IPS DF 19.7 (cell line): ENCODE data around the gene PMS1.
"Not testable (repeated sequence)": the region's sequence is repeated elsewhere in the genome, so short reads cannot be mapped to it uniquely, and the experiment has no call there.

Source experiments
- DNase-seq: peaks from one replicate; pipeline ENCODE4 v3.0.0-alpha.2; 2013; ENCODE audit warnings: low read depth, low spot score

Gene PMS1

DNA sequence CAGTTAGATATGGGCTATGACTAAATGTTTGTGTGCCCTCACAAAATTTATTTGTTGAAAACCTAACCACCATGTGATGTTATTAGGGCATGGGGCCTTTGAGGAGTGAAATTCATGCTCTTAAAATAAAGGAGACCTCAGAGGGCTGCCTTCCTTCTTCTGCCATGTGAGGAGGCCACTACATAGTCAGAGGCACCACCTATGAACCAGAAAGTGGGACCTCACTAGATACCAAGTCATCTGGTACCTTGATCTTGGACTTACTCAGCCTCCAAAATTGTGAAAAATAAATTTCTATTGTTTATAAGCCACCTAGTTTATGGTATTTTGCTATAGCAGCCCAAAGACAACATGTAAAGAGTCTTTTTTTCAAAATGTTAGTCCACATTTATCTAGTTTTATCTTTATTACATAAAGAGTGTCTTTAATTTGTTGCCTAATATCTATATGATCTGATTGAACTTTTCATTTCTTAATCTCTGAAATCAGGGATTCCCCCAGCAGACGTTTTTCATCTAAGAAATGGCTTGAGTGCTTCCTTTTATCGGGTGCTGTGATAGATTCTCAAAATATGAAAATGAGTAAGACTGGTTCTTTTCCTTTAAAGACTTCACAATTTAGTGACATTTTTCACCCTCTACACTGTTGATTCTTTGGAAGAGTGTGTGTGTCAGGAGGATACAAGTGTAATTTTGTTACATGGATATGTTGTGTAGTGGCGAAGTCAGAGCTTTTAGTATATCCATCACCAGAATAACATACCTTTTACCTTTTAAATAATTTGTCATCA, 34.2 kb downstream of the PMS1 start:
- DNase-seq: no peak

DNA sequence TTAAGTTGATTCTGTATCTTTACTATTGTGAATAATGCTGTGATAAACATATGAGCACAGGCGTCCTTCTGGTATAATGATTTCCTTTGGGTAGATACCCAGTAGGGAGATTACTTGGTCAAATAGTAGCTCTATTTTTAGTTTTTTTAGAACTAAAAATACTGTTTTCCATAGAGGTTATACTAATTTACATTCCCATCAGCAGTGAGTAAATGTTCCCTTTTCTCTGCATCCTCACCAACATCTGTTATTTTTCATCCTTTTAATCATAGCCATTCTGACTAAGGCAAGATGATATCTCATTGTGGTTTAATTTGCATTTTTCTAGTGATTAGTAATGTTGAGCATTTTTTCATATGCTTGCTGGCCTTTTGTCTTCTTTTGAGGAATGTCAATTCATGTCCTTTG, 35.1 kb downstream of the PMS1 start:
- DNase-seq: no peak

DNA sequence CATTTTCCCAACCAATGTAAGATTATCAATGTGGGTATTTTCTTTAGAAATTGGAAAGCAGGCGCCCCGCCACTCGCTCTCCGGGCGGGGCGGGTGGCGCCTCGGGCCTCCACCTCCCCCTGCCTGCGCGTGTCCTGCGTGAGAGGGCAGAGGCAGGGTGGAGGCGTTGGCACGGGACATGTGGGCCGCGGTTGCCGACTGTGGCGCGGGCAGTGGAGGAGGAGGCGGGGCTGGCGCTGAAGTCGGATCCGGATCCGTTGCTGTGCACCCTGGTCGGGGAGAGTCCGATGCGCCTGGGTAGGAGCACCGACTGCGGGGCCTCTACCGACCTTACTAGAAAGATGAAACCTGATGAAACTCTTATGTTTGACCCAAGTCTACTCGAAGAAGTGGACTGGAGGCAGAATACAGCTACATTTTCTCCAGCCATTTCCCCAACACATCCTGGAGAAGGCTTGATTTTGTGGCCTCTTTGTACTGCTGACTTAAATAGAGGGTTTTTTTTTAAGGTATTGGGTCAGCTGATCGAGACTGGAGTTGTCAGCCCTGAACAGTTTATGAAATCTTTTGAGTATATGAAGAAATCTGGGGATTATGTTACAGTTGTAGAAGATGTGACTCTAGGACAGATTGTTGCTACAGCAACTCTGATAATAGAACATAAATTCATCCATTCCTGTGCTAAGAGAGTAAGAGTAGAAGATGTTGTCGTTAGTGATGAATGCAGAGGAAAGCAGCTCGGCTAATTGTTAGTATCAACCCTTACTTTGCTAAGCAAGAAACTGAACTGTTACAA, 37.9 kb downstream of the PMS1 start:
- DNase-seq: no peak

DNA sequence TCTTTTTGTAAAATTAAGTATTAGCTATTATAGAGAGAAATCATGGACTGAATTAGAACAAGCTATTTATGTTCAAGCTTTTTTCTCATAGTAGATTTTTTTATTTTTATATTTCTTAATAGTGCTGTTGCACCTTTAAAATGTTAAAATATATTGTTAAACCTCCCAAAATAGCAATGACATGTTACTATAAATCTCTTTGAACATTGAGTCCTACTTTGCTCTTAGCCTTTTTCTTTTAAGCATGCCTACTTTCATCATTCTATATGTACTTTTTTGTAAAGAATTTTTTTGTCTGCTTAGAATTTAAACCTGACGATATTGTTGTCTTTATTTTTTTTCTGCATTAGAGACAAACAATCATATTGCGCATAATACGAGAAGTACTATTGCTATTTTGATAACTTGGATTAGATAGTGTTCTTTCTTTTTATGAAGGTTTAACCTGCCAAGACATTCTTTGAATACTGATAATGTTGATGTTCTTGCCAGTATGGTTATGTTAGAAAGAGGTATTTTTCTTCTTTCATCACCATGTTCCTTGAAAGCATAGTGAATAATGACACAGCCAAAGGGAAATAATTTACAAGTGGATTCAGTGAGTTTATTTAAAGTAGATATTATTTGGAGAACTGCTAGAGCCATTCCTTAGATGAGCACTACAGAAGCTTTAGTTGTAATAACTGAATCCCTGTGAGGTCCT, 40.6 kb downstream of the PMS1 start:
- no peak for DNase-seq

DNA sequence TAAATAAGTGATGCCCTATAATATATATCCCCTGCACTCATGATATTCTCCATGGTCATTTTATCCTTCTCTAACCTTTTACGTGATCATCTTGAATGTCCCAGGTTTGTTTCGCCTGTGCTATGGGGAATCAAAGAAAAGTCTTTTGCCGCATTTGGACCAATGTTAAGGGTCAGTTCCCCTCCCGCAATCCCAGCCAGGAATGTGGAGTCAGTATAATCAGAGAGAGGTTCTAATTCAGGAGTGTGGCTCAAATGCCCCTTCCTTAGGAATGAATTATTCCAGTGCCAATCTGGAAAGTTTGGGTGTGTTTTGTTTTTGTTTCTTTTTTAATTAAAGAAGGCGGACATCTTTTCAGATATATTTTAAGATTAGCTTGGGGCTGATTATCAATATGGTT, 41.8 kb downstream of the PMS1 start:
- no peak for DNase-seq

DNA sequence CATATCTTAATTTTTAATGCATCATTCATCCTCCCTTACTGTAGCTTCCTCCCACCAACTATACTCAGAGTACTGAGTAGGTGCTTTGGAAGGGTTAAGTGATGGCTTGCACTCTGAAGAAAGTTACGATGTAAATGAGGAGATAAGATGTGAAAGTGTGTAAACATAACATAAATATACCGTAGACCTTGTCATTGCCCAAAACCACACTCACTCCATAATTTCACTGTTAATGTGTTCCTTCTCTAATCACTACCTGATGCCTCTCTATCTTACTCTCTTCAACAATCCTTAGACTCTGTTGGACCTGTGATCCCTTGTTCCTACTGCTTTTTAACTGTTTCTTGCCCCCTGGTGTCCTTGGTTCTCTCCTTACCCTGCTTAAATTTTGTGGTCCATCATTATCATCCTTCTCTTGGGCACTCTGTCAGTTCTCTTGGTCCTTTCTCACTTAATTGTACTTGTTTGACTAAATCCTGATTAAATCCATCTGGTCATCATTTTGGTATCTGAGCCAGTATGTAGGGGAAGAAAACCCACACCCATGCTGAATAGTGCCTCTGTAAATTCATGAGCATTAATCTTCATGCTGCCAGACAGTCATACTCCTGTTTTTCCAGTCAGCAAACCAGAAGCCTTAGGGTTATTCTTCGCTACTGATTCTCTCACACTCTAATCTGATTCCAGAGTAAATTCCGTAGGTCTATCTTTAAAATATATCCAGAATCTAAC, 45.0 kb downstream of the PMS1 start:
- no peak for DNase-seq

DNA sequence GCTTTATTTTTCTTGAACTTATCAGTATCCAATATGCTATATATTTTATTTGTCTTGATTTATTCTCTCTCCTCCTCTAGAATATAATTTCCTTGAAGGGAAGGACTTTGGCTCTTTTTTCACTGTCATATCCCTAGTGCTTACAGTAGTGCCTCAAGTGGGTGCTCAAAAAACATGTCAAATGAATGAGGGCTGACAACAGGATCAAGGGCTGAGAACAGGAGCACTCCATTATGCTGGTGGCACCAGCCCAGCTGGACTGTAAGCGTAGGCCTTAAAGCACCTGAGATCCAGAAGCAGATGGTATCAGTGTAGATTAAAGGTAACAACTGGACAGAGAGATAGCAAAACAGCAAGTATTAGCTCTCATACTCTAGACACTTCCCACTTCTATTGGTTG, 46.3 kb downstream of the PMS1 start:
- no peak for DNase-seq

DNA sequence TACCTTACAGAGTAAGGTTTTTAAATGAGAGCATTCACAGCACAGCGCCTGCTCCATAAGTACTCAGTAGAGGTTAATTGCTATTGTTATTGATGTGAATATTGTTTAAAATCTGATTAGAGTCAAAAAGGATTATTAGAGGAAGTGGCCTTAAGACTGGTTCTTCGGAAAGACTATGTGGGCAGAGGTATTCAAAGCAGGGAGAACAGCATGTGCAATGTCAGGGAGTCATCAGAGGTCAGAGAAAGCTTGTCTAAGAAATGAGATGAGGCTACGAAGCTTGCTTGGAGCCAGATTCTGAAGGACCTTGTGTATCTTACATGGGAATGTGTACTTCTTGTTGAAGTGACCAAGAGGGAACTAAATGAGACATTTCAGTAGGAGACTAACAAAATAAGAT, 49.8 kb downstream of the PMS1 start:
- no peak for DNase-seq

DNA sequence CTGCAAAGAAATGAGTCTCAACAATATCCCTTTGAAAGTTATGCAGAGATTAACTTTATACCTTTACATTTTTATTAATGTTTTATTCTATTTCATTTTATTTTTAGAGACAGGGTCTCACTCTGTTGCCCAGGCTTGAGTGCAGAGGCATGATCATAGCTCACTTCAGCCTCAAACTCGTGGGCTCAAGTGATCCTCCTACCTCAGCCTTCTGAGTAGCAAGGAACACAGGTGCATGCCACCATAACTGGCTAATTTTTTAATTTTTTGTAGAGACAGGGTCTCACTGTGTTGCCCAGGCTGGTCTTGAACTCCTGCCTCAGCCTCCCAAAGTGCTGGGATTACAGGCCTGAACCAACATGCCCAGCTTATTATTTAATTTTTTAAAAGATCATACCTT, 50.4 kb downstream of the PMS1 start:
- DNase-seq: not testable (repeated sequence)

DNA sequence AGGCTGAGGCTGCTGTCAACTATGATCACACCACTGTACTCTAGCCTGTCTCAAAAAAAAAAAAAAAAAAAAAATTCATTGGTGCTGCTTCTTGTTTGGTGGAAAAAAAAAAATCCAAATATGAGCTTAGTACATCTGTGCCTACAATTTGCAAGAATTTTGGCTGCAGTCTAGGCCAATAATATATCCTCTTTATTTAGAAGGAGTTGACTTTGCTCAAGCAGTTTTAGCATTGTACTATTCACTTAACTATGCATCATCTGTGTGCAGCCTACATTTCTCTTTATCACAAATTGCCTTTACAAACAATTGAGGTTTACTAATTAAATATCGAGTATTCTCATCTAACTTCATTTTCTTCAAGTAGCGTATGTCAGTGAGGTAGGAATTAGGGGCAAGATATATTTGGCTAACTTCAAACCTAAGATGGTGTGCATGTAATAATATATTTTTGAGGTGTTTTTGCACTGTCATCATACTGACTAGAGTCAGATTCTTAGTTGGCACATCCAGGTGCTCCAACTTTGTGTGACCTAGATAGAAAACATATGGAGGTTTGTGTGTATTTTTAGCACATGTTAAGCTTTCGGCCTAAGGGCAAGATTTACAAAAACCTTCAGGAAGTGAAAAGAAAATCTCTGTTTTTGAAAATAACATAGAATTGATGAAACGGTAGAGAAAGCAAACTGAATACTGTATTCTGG, 51.8 kb downstream of the PMS1 start:
- no peak for DNase-seq

DNA sequence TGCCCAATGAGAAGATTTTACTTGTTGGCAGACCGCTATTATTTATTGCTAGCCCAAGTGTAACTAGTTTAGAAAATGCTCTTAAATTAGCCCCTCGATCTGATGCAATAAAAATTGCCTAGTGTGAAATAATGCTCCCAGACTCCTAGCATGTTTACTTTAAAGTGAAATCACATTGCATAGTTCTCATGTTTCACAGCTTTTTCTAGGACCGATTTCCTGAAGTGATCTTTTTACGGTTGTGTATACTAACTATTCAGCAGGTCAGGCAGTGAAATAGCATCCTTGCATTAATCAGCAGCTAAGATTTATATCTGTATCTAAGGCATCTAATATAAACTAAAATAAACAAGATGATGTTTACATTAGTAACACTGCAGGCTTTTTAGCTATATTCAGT, 52.4 kb downstream of the PMS1 start:
- no peak for DNase-seq

DNA sequence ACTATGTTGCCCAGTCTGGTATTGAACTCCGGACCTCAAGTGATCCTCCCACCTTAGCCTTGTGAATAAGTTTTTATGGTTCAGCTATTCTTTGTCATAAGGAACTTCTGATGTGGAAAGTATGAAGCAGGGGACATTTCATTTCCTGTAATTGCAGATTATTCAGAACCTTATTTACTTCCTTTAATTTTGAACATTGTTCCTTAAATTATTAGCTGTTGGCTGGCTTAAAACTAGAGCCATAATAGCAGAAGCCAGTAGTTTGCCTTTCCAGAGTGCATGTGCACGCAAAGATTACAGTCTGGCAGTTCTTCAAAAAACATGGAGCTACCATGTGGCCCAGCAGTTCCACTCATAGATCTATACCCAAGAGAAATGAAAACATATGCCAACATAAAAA, 53.1 kb downstream of the PMS1 start:
- DNase-seq: no peak

DNA sequence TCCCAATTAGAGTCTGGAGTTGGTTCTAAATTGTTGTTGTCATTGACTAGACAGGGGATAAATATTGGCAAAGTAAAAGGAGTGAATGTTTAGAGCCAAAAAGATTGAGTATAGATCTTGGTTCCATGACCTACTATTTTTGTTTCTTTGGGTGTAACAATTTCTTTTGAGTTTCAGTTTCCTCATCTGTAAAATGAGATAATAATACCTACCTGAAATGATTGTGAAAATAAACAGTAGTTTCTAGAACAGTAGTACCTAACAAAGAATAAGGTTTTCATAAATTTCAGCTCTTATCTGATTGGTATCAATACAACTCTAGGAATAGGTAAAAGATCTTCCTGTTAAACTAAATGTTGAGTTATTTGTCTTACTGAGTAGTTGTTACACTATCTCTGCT, 56.8 kb downstream of the PMS1 start:
- no peak for DNase-seq

DNA sequence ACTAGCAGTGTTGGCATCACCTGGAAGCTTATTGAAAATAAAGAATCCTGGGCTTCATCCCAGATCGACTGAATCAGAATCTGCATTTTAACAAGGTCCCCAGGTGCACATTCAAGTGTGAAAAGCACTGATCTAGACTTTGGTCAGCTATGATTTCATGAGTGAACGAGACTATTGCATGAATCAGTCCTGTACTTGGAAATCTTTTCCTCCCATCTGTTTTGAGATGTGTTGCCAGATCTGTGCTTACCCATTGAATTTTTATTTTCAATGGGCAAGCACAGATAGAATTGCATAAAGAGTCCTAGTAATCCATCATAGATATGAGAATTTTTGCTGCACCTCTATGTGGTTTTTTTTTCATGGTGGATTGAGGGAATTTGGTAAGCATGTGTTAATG, 64.0 kb downstream of the PMS1 start:
- no peak for DNase-seq

DNA sequence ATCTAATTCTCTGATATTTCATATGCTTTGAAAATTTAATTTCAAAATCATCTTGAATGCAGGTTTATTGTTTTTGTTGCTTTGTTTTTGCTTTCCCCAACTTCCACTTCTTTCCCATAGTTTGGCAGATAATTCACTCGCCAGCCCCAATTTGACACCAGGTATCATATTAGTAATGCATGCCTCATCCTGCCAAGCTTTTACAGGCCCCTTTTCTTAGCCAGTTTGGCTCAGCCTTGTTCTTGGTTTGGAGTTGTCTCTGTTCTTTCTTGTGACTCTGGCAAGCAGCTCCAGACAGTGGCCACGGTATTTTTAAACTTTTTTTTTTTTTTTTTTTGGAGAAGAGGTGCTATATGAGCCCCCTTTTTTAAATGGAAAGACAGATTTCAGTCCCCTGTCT, 65.3 kb downstream of the PMS1 start:
- DNase-seq: no peak

DNA sequence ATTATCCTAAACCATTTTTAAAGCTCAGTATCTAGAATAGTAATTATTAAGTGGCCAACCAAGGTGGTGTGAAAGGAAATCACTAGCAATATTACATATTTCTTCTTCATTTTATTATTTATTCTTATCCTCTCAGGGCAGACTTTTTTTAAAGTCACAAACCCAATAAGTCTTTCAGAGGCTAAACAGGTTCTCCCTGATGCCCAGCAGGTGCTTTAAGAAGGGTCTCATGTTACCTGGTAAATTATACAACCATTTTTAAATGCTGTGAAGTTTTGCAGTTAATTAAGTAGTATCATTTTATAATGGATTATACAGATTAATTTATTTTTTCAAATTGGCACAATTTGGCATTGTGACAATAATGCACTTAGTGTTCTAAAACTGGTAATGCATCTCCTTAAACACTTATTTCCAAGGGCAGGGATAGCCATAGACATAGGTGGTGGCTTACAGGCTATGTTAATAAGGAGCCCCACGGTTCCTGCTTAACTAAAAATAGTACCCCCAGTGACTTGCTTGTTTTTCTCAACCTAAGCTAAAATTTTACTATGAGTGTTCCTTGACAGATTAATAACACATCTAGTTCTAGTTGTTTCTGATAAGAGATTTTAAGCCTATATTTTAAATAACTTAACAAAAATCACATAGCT, 67.0 kb downstream of the PMS1 start:
- no peak for DNase-seq

DNA sequence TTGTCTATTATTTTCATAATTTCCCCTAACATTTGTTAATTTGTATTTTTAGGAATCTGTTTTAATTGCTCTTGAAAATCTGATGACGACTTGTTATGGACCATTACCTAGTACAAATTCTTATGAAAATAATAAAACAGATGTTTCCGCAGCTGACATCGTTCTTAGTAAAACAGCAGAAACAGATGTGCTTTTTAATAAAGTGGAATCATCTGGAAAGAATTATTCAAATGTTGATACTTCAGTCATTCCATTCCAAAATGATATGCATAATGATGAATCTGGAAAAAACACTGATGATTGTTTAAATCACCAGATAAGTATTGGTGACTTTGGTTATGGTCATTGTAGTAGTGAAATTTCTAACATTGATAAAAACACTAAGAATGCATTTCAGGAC, 69.9 kb downstream of the PMS1 start:
- no peak for DNase-seq

DNA sequence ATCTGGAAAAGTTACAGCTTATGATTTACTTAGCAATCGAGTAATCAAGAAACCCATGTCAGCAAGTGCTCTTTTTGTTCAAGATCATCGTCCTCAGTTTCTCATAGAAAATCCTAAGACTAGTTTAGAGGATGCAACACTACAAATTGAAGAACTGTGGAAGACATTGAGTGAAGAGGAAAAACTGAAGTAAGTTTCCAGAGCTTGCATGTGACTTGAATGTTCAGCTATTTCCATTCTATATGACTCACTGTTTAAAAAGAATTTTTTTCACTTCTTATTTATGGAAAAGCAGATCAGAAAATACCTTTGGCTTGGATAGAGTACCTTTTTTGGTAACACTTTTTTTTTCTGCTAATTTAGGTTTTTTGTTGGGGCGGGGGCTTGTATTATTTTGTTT, 70.7 kb downstream of the PMS1 start:
- no peak for DNase-seq

DNA sequence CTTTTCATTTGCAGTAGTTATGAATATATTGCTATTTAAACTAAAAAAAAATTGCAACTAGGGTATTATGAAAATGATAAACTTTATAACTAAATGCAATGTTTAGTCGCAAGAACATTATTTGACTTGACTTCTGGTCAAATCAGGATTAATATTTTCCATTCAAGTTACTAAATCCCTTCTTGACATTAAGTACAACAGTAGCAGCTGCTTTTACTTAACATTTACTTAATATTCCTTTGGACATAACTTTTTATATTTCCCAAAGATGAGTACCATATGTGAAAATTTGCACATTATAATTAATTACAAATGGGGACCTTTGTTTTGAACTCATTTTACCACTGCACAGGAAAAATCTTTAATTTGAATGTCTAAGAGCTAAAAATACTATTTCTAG, 74.0 kb downstream of the PMS1 start:
- no peak for DNase-seq

DNA sequence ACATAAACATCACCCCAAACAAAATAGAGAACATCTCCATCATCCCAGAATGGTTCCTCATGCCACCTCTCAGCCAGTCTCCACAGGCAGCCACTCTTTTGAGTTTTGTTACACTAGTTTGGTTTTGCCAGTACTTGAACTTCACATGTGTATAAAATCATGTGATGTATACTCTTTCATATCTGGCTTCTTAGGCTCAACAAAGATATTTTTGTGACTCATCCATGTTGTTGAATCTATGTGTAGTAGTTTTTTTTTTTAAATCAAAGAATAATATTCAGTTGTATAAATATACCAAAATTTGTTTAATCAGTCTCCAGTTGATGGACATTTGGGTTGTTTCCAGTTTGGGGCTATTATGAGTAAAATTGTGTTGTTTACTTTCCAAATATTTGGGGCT, 75.9 kb downstream of the PMS1 start:
- no peak for DNase-seq

DNA sequence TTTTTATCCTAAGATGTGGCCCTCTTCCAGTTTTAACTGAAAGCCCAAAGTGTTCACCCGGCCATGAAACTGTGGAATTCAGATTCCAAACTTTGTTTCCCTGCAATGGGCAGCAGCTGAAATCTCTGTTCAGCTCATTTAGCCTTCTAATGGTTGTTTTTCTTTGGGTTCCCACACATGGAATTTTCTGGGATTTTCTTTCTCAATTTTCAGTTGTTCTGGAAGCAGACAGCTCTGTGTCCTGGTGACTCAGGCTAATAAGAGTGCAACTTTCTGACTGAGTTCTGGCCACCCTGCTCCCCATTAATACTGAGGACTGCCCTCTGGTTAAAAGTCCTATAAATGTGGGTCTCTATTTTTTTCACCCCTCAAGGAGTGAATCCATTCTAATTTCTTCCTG, 78.5 kb downstream of the PMS1 start:
- DNase-seq: no peak
